NB4 (cell line): ENCODE results near the gene TEX22.

Experiments used
- CTCF ChIP-seq: IDR thresholded peaks from one replicate; pipeline ENCODE4 v1.5.1; 2012; ENCODE audit warnings: low read depth, low read length
- MAX ChIP-seq: IDR thresholded peaks from 2 replicates; pipeline ENCODE4 v1.6.1; 2011; ENCODE audit warnings: low read depth, low read length
- MYC ChIP-seq: IDR thresholded peaks from 2 replicates; pipeline ENCODE4 v1.6.1; 2011; ENCODE audit warnings: low read depth, low read length
- POLR2A ChIP-seq: IDR thresholded peaks from 2 replicates; pipeline ENCODE4 v1.6.1; 2011; ENCODE audit warnings: mild to moderate bottlenecking; ENCODE audit not compliant: insufficient read length; ENCODE audit errors: extremely low read depth

GRCh38 chr14:105450123-105450505 is 51.8 kb downstream of the TEX22 start:
- no peak for TF ChIP-seq POLR2A
- TF ChIP-seq CTCF: no peak
- no peak for TF ChIP-seq MAX
- TF ChIP-seq MYC: no peak
